ENCODE measurements around the gene EFNB2.

GRCh38 chr13:106486287-106486686 lies 49.2 kb downstream of the EFNB2 start:
- TF ChIP-seq CTCF (IDR thresholded peaks at IDR 0.05) (no peak), POLR2A (IDR thresholded peaks at IDR 0.05) (no peak)

Measured in body of pancreas (tissue), 4 donors.